GM12878 (cell line): ENCODE measurements around the gene ASCC2. TPM values are rescaled to one million over a fixed set of nuclear protein-coding genes. Genes with fewer than 3 reads are reported as not detected.

Experiments used
- ATAC-seq: fragments of 200-7000 bp; cut with Tn5 transposase; 3 replicates; pipeline ENCODE4 v1.9.1; 2020; ENCODE audit warnings: mild to moderate bottlenecking, moderate library complexity
- BruUV-seq: library from RNA; stranded (reverse); fragments of 400-500 nt; replicated peaks from 2 replicates; lab custom pipeline; 2021; lab: Mats Ljungman, UMichigan
- CTCF ChIA-PET: fragments of 300-600 bp; sonication (Branson Sonifier 250); formaldehyde crosslinking; extraction: SDS; loops from one replicate; lab custom pipeline; 2021; ENCODE audit warnings: inconsistent platforms; lab: Yijun Ruan, JAX
- POLR2A ChIA-PET: fragments of 350-600 bp; formaldehyde crosslinking; extraction: SDS; loops from one replicate; lab custom pipeline; 2021; ENCODE audit warnings: inconsistent platforms; lab: Charles Lee
- RAD21 ChIA-PET: fragments of 300-600 bp; sonication (Branson Sonifier 250); formaldehyde crosslinking; loops from one replicate; lab custom pipeline; 2023; ENCODE audit warnings: antibody characterized with exemption; ENCODE audit not compliant: unreplicated experiment; lab: Charles Lee
- SMC1A ChIA-PET: fragments of 300-600 bp; sonication (Branson Sonifier 250); formaldehyde crosslinking; loops from one replicate; lab custom pipeline; 2023; ENCODE audit not compliant: unreplicated experiment, uncharacterized antibody; lab: Charles Lee
- DNase-seq: peaks from one replicate; pipeline ENCODE4 v3.0.0-alpha.2; 2011; ENCODE audit warnings: low read depth, low spot score
- FAIRE-seq: peaks from 3 replicates; lab custom pipeline; 2011; peaks lifted over from hg19 to GRCh38; lab: Jason Lieb, UNC
- H2AFZ ChIP-seq: 2 replicates; pipeline ENCODE4 v1.6.0; 2011; ENCODE audit warnings: low read depth, low read length, control low read depth; ENCODE audit not compliant: control insufficient read depth
- H3K27ac ChIP-seq: 2 replicates; pipeline ENCODE4 v1.5.1; 2011; ENCODE audit warnings: control low read depth; ENCODE audit not compliant: control insufficient read depth, insufficient read depth
- H3K27me3 ChIP-seq, 2 experiments: replicated peaks in 1 of 2; 2 replicates each; pipeline versions ENCODE4 v1.6.0 to v1.6.1; 2011; ENCODE audit warnings: low read length in 1 of 2; ENCODE audit not compliant: control insufficient read depth in 2 of 2, insufficient read depth in 2 of 2
- H3K36me3 ChIP-seq, 2 experiments: 2 replicates each; pipeline ENCODE4 v1.5.1; 2011; ENCODE audit warnings: low read length in 1 of 2; ENCODE audit not compliant: control insufficient read depth in 2 of 2, insufficient read depth in 2 of 2
- H3K4me1 ChIP-seq: 2 replicates; pipeline ENCODE4 v1.6.1; 2011; ENCODE audit warnings: mild to moderate bottlenecking, low read length, moderate library complexity, mixed read lengths; ENCODE audit not compliant: control insufficient read depth, insufficient read depth
- H3K4me2 ChIP-seq: 2 replicates; pipeline ENCODE4 v1.6.0; 2011; ENCODE audit warnings: control low read depth; ENCODE audit not compliant: control insufficient read depth, insufficient read depth
- H3K4me3 ChIP-seq: fragments of 200-600 bp; sonication (generic); 2 replicates; pipeline ENCODE4 v1.5.1; 2016
- H3K79me2 ChIP-seq: 2 replicates; pipeline ENCODE4 v1.6.0; 2011; ENCODE audit warnings: low read length; ENCODE audit not compliant: control insufficient read depth, insufficient read depth
- H3K9ac ChIP-seq: 2 replicates; pipeline ENCODE4 v1.8.0; 2011; ENCODE audit warnings: low read length, control low read depth, mixed read lengths; ENCODE audit not compliant: control insufficient read depth, insufficient read depth
- H3K9me3 ChIP-seq: replicated peaks from 3 replicates; pipeline ENCODE4 v1.5.1; 2011; ENCODE audit warnings: mild to moderate bottlenecking, low read length; ENCODE audit not compliant: control insufficient read depth, insufficient read depth
- H4K20me1 ChIP-seq: 2 replicates; pipeline ENCODE4 v1.6.0; 2011; ENCODE audit not compliant: control insufficient read depth, insufficient read depth
- CBFB ChIP-seq: IDR thresholded peaks from 2 replicates; pipeline ENCODE4 v1.6.1; 2016; ENCODE audit warnings: antibody characterized with exemption, low read depth
- CTCF ChIP-seq, 3 experiments: IDR thresholded peaks in 2 of 3; conservative IDR thresholded peaks in 1 of 3; 2 replicates each; pipeline ENCODE4 v1.5.1; 2011; ENCODE audit warnings: low read depth in 3 of 3, low read length in 3 of 3, mild to moderate bottlenecking in 3 of 3, control low read depth in 2 of 3, moderate library complexity in 2 of 3, inconsistent platforms in 1 of 3, mixed read lengths in 1 of 3; ENCODE audit not compliant: control insufficient read depth in 2 of 3, insufficient read depth in 1 of 3; ENCODE audit errors: extremely low read depth in 1 of 3
- DPF2 ChIP-seq: fragments of 450-650 bp; IDR thresholded peaks from 2 replicates; pipeline ENCODE4 v1.6.1; 2017; ENCODE audit warnings: mild to moderate bottlenecking
- ETV6 ChIP-seq, 2 experiments: fragments of 450-650 bp in 1 of 2; IDR thresholded peaks in 1 of 2; conservative IDR thresholded peaks in 1 of 2; 2 replicates each; pipeline ENCODE4 v1.6.1; 2014; ENCODE audit warnings: antibody characterized with exemption in 1 of 2, borderline replicate concordance in 1 of 2, low read depth in 1 of 2, mild to moderate bottlenecking in 1 of 2, moderate library complexity in 1 of 2
- GATAD2B ChIP-seq: fragments of 450-650 bp; conservative IDR thresholded peaks from 2 replicates; pipeline ENCODE4 v1.6.1; 2017; ENCODE audit warnings: low read depth, mild to moderate bottlenecking, moderate library complexity
- IKZF2 ChIP-seq, 2 experiments: fragments of 450-650 bp; IDR thresholded peaks; 2 replicates each; pipeline ENCODE4 v1.6.1; 2017; ENCODE audit warnings: mild to moderate bottlenecking in 2 of 2, moderate library complexity in 2 of 2
- KDM1A ChIP-seq: fragments of 200-600 bp; sonication (generic); IDR thresholded peaks from 2 replicates; pipeline ENCODE4 v1.6.1; 2016; ENCODE audit warnings: borderline replicate concordance
- LARP7 ChIP-seq: fragments of 450-650 bp; IDR thresholded peaks from 2 replicates; pipeline ENCODE4 v1.6.1; 2017; ENCODE audit warnings: mild to moderate bottlenecking
- NR2C1 ChIP-seq: fragments of 450-650 bp; IDR thresholded peaks from 2 replicates; pipeline ENCODE4 v1.6.1; 2017; ENCODE audit warnings: antibody characterized with exemption, mild to moderate bottlenecking, moderate library complexity
- PKNOX1 ChIP-seq: fragments of 450-650 bp; IDR thresholded peaks from 2 replicates; pipeline ENCODE4 v1.6.1; 2016; ENCODE audit warnings: mild to moderate bottlenecking
- PML ChIP-seq: IDR thresholded peaks from 2 replicates; pipeline ENCODE4 v1.6.1; 2012; ENCODE audit warnings: low read length, inconsistent platforms
- POLR2A ChIP-seq: IDR thresholded peaks from 2 replicates; pipeline ENCODE4 v1.6.1; 2011; ENCODE audit warnings: low read depth, mild to moderate bottlenecking, low read length
- RAD51 ChIP-seq: fragments of 450-650 bp; IDR thresholded peaks from 2 replicates; pipeline ENCODE4 v1.6.1; 2016; ENCODE audit warnings: moderate library complexity, mild to moderate bottlenecking, inconsistent platforms
- RB1 ChIP-seq: fragments of 450-650 bp; formaldehyde crosslinking; IDR thresholded peaks from 2 replicates; pipeline ENCODE4 v1.6.1; 2017; ENCODE audit warnings: mild to moderate bottlenecking, borderline replicate concordance
- RELA ChIP-seq: fragments of 450-650 bp; IDR thresholded peaks from 2 replicates; pipeline ENCODE4 v1.8.0; 2014; ENCODE audit warnings: borderline replicate concordance; ENCODE audit not compliant: partially characterized antibody
- RUNX3 ChIP-seq: IDR thresholded peaks from 2 replicates; pipeline ENCODE4 v1.6.1; 2012; ENCODE audit warnings: low read length, inconsistent platforms
- SRF ChIP-seq, 2 experiments: IDR thresholded peaks; 2 replicates each; pipeline ENCODE4 v1.6.1; 2011; ENCODE audit warnings: low read depth in 2 of 2, low read length in 2 of 2, mild to moderate bottlenecking in 1 of 2, moderate library complexity in 1 of 2
- TAF1 ChIP-seq: IDR thresholded peaks from 2 replicates; pipeline ENCODE4 v1.6.1; 2011; ENCODE audit warnings: mild to moderate bottlenecking, low read depth, low read length, borderline replicate concordance
- TCF7 ChIP-seq: IDR thresholded peaks from 2 replicates; pipeline ENCODE4 v1.6.1; 2014; ENCODE audit warnings: antibody characterized with exemption, borderline replicate concordance
- WRNIP1 ChIP-seq: IDR thresholded peaks from 2 replicates; pipeline ENCODE4 v1.6.1; 2011; ENCODE audit warnings: low read depth, low read length, improper control_type of control experiment, borderline replicate concordance
- YY1 ChIP-seq: IDR thresholded peaks from 2 replicates; pipeline ENCODE4 v1.6.1; 2011; ENCODE audit warnings: low read depth, mild to moderate bottlenecking, low read length
- WGBS: methylation state at CpG from one replicate; pipeline ENCODE4 v1.1.6; 2016; ENCODE audit warnings: low lambda C conversion rate; ENCODE audit not compliant: insufficient replicate concordance, insufficient coverage; ENCODE audit errors: missing lambda C conversion rate; 5-methylcytosine and 5-hydroxymethylcytosine counted together
- in situ Hi-C: fragments of 300-500 bp; cut with MboI; formaldehyde crosslinking; loops from 9 replicates; pipeline ENCODE4 v1.14.3; 2018; ENCODE audit warnings: mixed read lengths
- intact Hi-C: fragments of 100-400 bp; cut with micrococcal nuclease; formaldehyde crosslinking; loops from one replicate; pipeline ENCODE4 v1.14.2; 2022; ENCODE audit not compliant: unreplicated experiment
- polyA plus RNA-seq, 11 experiments: library from polyadenylated mRNA; depleted of rRNA in 4 of 11; unstranded in 6 of 11; stranded (reverse) in 5 of 11; fragments of >200 nt; fragmentation: Nextera tagmentation in 4 of 11; fragmentation: Illumina TruSeq in 1 of 11; extraction: Ambion mirVana in 4 of 11; extraction: Trizol in 1 of 11; gene quantifications; 1 replicate in 1 of 11; 2 replicates in 10 of 11; pipeline versions ENCODE4 v1.2.1 to v1.2.3, GENCODE V29; 2011 to 2016; ENCODE audit warnings: inconsistent platforms in 2 of 11, missing spikeins in 2 of 11, low read depth in 1 of 11
- total RNA-seq, 4 experiments: library from RNA; depleted of rRNA in 3 of 4; stranded (reverse); fragments of >200 nt in 3 of 4; fragmentation: Illumina TruSeq in 1 of 4; extraction: Trizol in 1 of 4; gene quantifications; 2 replicates each; pipeline versions ENCODE4 v1.2.1 to v1.2.3, GENCODE V29; 2013 to 2021

Gene ASCC2
- total and polyA plus RNA-seq, 10 of the 15 experiments (the other 5 are each of a cell fraction or from before 2014, with no cell fraction given), result 5.3 to 91.4 (median 56.5) TPM

- RAD21 ChIA-PET, result interaction anchor here (0.8 to 1.4 kb wide), 3 partner anchors 101 to 122 kb away, joined by 3 to 4 read pairs (median 3); partner anchors contain the start of gene ZMAT5
- TF ChIP-seq CTCF (IDR thresholded peaks at IDR 0.05 in 2 of 3, conservative IDR thresholded peaks at IDR 0.05 in 1 of 3; ENCODE audit: control insufficient read depth in 2 of 3, extremely low read depth in 1 of 3, insufficient read depth in 1 of 3, low read depth in 3 of 3, low read length in 3 of 3) (peak; percentile 15 to 29 (median 21); a peak in 4 of 6 replicates), LARP7 (peak; percentile 53; the same call in 1 of the 2 replicates), ETV6 (conservative IDR thresholded peaks at IDR 0.05 in 1 of 2, IDR thresholded peaks at IDR 0.05 in 1 of 2; ENCODE audit: borderline replicate concordance in 1 of 2, low read depth in 1 of 2) (no peak), IKZF2 (IDR thresholded peaks at IDR 0.05) (0 out of 4 replicates have a peak, but pooled peaks of 1 of the 2 experiments have one; percentile 24), RELA (no peak), CBFB (0 out of 2 replicates have a peak, but pooled peaks have one; percentile 11), DPF2 (peak; percentile 43; the same call in 1 of the 2 replicates), SRF (IDR thresholded peaks at IDR 0.05; ENCODE audit: low read depth in 2 of 2, low read length in 2 of 2) (no peak), KDM1A (no peak), POLR2A (peak; percentile 84), RB1 (0 out of 2 replicates have a peak, but pooled peaks have one; percentile 18), RUNX3 (peak; percentile 34), PKNOX1 (0 out of 2 replicates have a peak, but pooled peaks have one; percentile 36), GATAD2B (peak; percentile 66), RAD51 (no peak), PML (no peak), NR2C1 (no peak), TAF1 (no peak), YY1 (peak; percentile 91), WRNIP1 (no peak), TCF7 (no peak)
These were observed 45.1 kb upstream of the ASCC2 start, which contains the start of gene MTMR3 for GRCh38 chr22:29883045-29883774. Gene MTMR3, plus strand, starts transcription at chr22:29883174. Its CDS starts 87,886 bp downstream, at chr22:29971060.

More at GRCh38 chr22:29883045-29883774, 45.1 kb upstream of the ASCC2 start, which contains the start of gene MTMR3:
- FAIRE-seq (peak; percentile 66), DNase-seq (peak; percentile 49), ATAC-seq (peak; percentile 92)
- H4K20me1 ChIP-seq, result no peaks in the 10 kb centered on the region
- no peaks in the 10 kb centered on the region for H3K9me3 ChIP-seq
- SMC1A ChIA-PET, result interaction anchor here (1.2 kb wide), 1 partner anchor 33 kb away, joined by 4 read pairs; no protein-coding TSS in a partner anchor
- POLR2A ChIA-PET, result interaction anchor here (0.6 to 1.1 kb wide), 6 partner anchors 59 to 541 kb away, joined by 3 to 7 read pairs (median 3); partner anchors contain the start of genes UQCR10 and ZMAT5
- H3K36me3 ChIP-seq, result no peaks in the 10 kb centered on the region
- peaks cover 30% of the 10 kb centered on the region for H3K79me2 ChIP-seq
- H2AFZ ChIP-seq, result peak within 1 kb of the TSS; percentile 90
- intact Hi-C loops, result loop anchor here (10.0 kb wide), 1 partner anchor 102 kb away; no protein-coding TSS in a partner anchor
- H3K27me3 ChIP-seq, result no peaks in the 10 kb centered on the region
- H3K4me1 ChIP-seq, result no peaks in the 10 kb centered on the region
- peak within 1 kb of the TSS; percentile 74 for H3K4me2 ChIP-seq
- WGBS, result under 1% methylated on average over 40 of the region's 82 CpGs
- BruUV-seq, result no TSS peak
- CTCF ChIA-PET, result interaction anchor here (0.7 to 1.7 kb wide), 4 partner anchors 45 to 279 kb away, joined by 3 read pairs; partner anchors contain the start of genes ASCC2 and NF2
- H3K9ac ChIP-seq, result peak within 1 kb of the TSS; percentile 78
- peak within 1 kb of the TSS; percentile 70 for H3K4me3 ChIP-seq
- in situ Hi-C loops, result no loop called here
- H3K27ac ChIP-seq, result peak within 1 kb of the TSS; percentile 77
